Measurements from ENCODE around the gene EVX1.
A peak's percentile ranks its signal among the peaks of the same experiment; 100 is the strongest.

GRCh38 chr7:27248911-27249723 lies 6.5 kb downstream of the EVX1 start:
- no peak for TF ChIP-seq RAD21 (IDR thresholded peaks at IDR 0.05; ENCODE audit: low read depth)
- no peak for TF ChIP-seq EP300 (IDR thresholded peaks at IDR 0.05; ENCODE audit: borderline replicate concordance)
- TF ChIP-seq USF1 (IDR thresholded peaks at IDR 0.05): no peak
- peak; percentile 66 for TF ChIP-seq REST (IDR thresholded peaks at IDR 0.05; ENCODE audit: low read depth)
- TF ChIP-seq CEBPB (IDR thresholded peaks at IDR 0.05): no peak
- no peak for TF ChIP-seq NFIC (IDR thresholded peaks at IDR 0.05)
- no peak for TF ChIP-seq MAX (IDR thresholded peaks at IDR 0.05)
- TF ChIP-seq ZBTB7A (IDR thresholded peaks at IDR 0.05; ENCODE audit: low read depth): no peak
- TF ChIP-seq TCF12 (IDR thresholded peaks at IDR 0.05; ENCODE audit: low read depth): no peak
- TF ChIP-seq FOXM1 (IDR thresholded peaks at IDR 0.05; ENCODE audit: borderline replicate concordance, low read depth): no peak
- no peak for TF ChIP-seq TAF1 (IDR thresholded peaks at IDR 0.05; ENCODE audit: low read depth)
- no peak for TF ChIP-seq CREB1 (IDR thresholded peaks at IDR 0.05; ENCODE audit: low read depth)
- no peak for TF ChIP-seq YY1 (IDR thresholded peaks at IDR 0.05; ENCODE audit: low read depth)
